H1 (cell line): Measurements from ENCODE around the gene BBC3. TPM values are rescaled to one million over a fixed set of nuclear protein-coding genes. Genes with fewer than 3 reads are reported as not detected.

Experiments
- ASH2L ChIP-seq: fragments of 200-600, 300-600 bp; sonication (generic); IDR thresholded peaks from one replicate; pipeline ENCODE4 v1.7.1; 2017; ENCODE audit warnings: low read length
- EGR1 ChIP-seq: IDR thresholded peaks from 2 replicates; pipeline ENCODE4 v1.6.1; 2011; ENCODE audit warnings: low read depth, low read length, borderline replicate concordance
- JUN ChIP-seq: IDR thresholded peaks from 2 replicates; pipeline ENCODE4 v1.6.1; 2011; ENCODE audit warnings: low read depth, mild to moderate bottlenecking, improper control_type of control experiment, low read length
- KDM4A ChIP-seq: IDR thresholded peaks from one replicate; pipeline ENCODE4 v1.7.1; 2012; ENCODE audit warnings: low read depth, mild to moderate bottlenecking, moderate library complexity, low read length, inconsistent platforms; ENCODE audit not compliant: severe bottlenecking
- MAX ChIP-seq: IDR thresholded peaks from 2 replicates; pipeline ENCODE4 v1.6.1; 2012; ENCODE audit warnings: inconsistent platforms
- NRF1 ChIP-seq: IDR thresholded peaks from 2 replicates; pipeline ENCODE4 v1.6.1; 2011; ENCODE audit warnings: mild to moderate bottlenecking, low read depth, low read length, improper control_type of control experiment
- RXRA ChIP-seq: IDR thresholded peaks from 2 replicates; pipeline ENCODE4 v1.6.1; 2011; ENCODE audit warnings: low read depth, mild to moderate bottlenecking, low read length, moderate library complexity; ENCODE audit not compliant: insufficient read depth
- SAP30 ChIP-seq: fragments of 300-600 bp; sonication (generic); IDR thresholded peaks from 2 replicates; pipeline ENCODE4 v1.7.1; 2012; ENCODE audit warnings: low read length, moderate library complexity, mild to moderate bottlenecking, inconsistent platforms; ENCODE audit not compliant: insufficient read depth, insufficient replicate concordance
- SIN3A ChIP-seq, 2 experiments: IDR thresholded peaks in 1 of 2; conservative IDR thresholded peaks in 1 of 2; 2 replicates each; pipeline ENCODE4 v1.6.1; 2011 to 2012; ENCODE audit warnings: low read length in 2 of 2, improper control_type of control experiment in 1 of 2, low read depth in 1 of 2, mild to moderate bottlenecking in 1 of 2
- SP2 ChIP-seq: IDR thresholded peaks from 2 replicates; pipeline ENCODE4 v1.6.1; 2012; ENCODE audit warnings: mild to moderate bottlenecking, low read length, inconsistent platforms
- TAF7 ChIP-seq: optimal IDR thresholded peaks from 2 replicates; pipeline ENCODE3; 2011; ENCODE audit warnings: low read depth, mild to moderate bottlenecking, inconsistent platforms, low read length, moderate library complexity, borderline replicate concordance
- polyA plus RNA-seq, 7 experiments: library from polyadenylated mRNA; depleted of rRNA in 3 of 7; stranded (reverse) in 5 of 7; unstranded in 2 of 7; fragments of >200 nt in 5 of 7; fragments of 200-250 nt in 2 of 7; gene quantifications; 1 replicate in 5 of 7; 2 replicates in 1 of 7; 4 replicates in 1 of 7; pipeline versions ENCODE4 v1.2.1 to v1.2.3, GENCODE V29; 2011 to 2013; ENCODE audit warnings: missing spikeins in 2 of 7, mixed read lengths in 2 of 7
- total RNA-seq: library from RNA; stranded (reverse); fragmentation: NEBNext Ultra II Directional; extraction: Animal tissue kit (Norgen Biotek cat#: 25700); gene quantifications from 2 replicates; pipeline ENCODE4 v1.2.1, GENCODE V29; 2021

The BBC3 gene
- total and polyA plus RNA-seq, 2 of the 8 experiments (the other 6 are each of a cell fraction or from before 2014, with no cell fraction given), result 13.2 to 21.6 TPM

- no peak for TF ChIP-seq RXRA
- no peak for TF ChIP-seq SIN3A (conservative IDR thresholded peaks at IDR 0.05 in 1 of 2, IDR thresholded peaks at IDR 0.05 in 1 of 2; ENCODE audit: low read depth in 1 of 2, low read length in 2 of 2)
- TF ChIP-seq NRF1, result no peak
- TF ChIP-seq TAF7, result no peak
- TF ChIP-seq ASH2L, result no peak
- TF ChIP-seq JUN, result no peak
- TF ChIP-seq SAP30, result no peak
- no peak for TF ChIP-seq EGR1
- TF ChIP-seq KDM4A, result no peak
- no peak for TF ChIP-seq MAX
- TF ChIP-seq SP2, result no peak
These were observed 9.6 kb upstream of the BBC3 start (continued) for GRCh38 chr19:47240556-47240955.
